ENCODE measurements around the gene CSPG4. TPM values are rescaled to one million over a fixed set of nuclear protein-coding genes. Genes with fewer than 3 reads are reported as not detected.

CSPG4 gene
- total and polyA plus RNA-seq, 9 of the 15 experiments (the other 6 are each of a cell fraction or from before 2014, with no cell fraction given), result under 0.01 to 0.07 (median 0.04) TPM; not detected in 5

DNA sequence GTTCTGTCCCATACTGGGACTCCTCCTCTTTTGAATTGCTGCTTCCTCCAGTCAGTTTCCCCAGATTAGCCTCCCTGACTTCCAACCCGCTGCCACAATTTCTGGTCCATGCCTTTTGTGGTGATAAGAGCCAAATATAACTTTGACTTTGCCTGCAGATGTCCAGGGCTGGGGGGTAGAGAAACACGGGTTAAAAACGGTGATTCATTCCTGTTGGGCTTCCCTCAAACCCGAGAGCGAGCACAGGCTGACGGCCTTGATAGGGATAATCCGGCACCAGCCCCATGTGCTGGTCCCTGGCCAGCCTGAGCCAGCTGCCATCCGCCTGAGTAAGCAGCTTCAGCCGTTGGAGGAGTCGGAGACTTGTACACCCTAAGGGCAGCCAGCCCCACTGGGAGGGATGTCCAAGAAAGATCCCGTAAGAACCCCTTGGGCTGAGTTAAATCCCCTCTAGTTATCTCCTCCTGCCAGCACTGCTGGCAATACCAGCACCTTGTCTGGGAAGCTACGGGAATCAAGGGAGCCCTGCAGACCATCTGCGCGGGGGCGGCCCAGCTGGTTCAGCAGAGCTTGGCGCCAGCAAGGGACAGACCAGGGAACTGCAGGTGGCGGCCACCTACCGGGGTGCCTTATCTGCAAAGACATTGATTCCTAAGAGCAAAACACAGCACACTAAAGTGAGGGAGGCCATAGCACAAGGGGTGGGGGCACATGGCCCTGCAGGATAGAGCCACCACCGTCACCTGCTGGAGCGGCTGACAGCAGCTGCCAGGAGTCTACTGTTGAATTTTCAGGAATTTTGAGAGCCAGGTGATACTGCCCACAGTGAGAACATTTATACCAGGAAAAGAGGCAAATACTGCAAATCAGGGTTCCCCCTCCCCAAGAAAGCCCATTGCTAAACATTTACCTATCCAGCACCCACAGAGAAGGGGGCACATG, 18.1 kb downstream of the CSPG4 start (continued):
- TF ChIP-seq, protein P1, sequence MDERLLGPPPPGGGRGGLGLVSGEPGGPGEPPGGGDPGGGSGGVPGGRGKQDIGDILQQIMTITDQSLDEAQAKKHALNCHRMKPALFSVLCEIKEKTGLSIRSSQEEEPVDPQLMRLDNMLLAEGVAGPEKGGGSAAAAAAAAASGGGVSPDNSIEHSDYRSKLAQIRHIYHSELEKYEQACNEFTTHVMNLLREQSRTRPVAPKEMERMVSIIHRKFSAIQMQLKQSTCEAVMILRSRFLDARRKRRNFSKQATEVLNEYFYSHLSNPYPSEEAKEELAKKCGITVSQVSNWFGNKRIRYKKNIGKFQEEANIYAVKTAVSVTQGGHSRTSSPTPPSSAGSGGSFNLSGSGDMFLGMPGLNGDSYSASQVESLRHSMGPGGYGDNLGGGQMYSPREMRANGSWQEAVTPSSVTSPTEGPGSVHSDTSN (CRISPR knock-in tag; IDR thresholded peaks at IDR 0.05; ENCODE audit: low read depth), result no peak
- TF ChIP-seq, protein P1 (tag; conservative IDR thresholded peaks at IDR 0.05; ENCODE audit: low read depth), result no peak
- TF ChIP-seq MTA2 (IDR thresholded peaks at IDR 0.05; ENCODE audit: low read depth) (peak; percentile 81), JUND (IDR thresholded peaks at IDR 0.05; ENCODE audit: borderline replicate concordance, low read depth, low read length) (peak; percentile 81), JUND (tag; IDR thresholded peaks at IDR 0.05; ENCODE audit: borderline replicate concordance, low read depth, low read length) (peak; percentile 63; the same call in 2 of the 3 replicates), SOX6 (IDR thresholded peaks at IDR 0.05) (peak; percentile 81), POLR3A (IDR thresholded peaks at IDR 0.05; ENCODE audit: borderline replicate concordance, extremely low read depth, insufficient read depth, insufficient read length) (no peak), HLTF (IDR thresholded peaks at IDR 0.05) (peak; percentile 52; the same call in 1 of the 2 replicates), TCF7 (IDR thresholded peaks at IDR 0.05; ENCODE audit: borderline replicate concordance) (peak; percentile 28; the same call in 1 of the 2 replicates), MXI1 (IDR thresholded peaks at IDR 0.05; ENCODE audit: low read depth, low read length) (peak; percentile 66; the same call in 1 of the 2 replicates), YY1 (IDR thresholded peaks at IDR 0.05; ENCODE audit: borderline replicate concordance in 1 of 3, control insufficient read depth in 1 of 3, extremely low read depth in 1 of 3, insufficient read depth in 3 of 3, insufficient read length in 1 of 3, insufficient replicate concordance in 2 of 3, low read depth in 1 of 3, low read length in 2 of 3) (peak in 1 of 3 experiments; percentile 59), MAFK (IDR thresholded peaks at IDR 0.05; ENCODE audit: low read length) (peak; percentile 48)
- TF ChIP-seq, protein P2, sequence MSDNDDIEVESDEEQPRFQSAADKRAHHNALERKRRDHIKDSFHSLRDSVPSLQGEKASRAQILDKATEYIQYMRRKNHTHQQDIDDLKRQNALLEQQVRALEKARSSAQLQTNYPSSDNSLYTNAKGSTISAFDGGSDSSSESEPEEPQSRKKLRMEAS (CRISPR knock-in tag; IDR thresholded peaks at IDR 0.05), result peak; percentile 97
- TF ChIP-seq, protein P3, sequence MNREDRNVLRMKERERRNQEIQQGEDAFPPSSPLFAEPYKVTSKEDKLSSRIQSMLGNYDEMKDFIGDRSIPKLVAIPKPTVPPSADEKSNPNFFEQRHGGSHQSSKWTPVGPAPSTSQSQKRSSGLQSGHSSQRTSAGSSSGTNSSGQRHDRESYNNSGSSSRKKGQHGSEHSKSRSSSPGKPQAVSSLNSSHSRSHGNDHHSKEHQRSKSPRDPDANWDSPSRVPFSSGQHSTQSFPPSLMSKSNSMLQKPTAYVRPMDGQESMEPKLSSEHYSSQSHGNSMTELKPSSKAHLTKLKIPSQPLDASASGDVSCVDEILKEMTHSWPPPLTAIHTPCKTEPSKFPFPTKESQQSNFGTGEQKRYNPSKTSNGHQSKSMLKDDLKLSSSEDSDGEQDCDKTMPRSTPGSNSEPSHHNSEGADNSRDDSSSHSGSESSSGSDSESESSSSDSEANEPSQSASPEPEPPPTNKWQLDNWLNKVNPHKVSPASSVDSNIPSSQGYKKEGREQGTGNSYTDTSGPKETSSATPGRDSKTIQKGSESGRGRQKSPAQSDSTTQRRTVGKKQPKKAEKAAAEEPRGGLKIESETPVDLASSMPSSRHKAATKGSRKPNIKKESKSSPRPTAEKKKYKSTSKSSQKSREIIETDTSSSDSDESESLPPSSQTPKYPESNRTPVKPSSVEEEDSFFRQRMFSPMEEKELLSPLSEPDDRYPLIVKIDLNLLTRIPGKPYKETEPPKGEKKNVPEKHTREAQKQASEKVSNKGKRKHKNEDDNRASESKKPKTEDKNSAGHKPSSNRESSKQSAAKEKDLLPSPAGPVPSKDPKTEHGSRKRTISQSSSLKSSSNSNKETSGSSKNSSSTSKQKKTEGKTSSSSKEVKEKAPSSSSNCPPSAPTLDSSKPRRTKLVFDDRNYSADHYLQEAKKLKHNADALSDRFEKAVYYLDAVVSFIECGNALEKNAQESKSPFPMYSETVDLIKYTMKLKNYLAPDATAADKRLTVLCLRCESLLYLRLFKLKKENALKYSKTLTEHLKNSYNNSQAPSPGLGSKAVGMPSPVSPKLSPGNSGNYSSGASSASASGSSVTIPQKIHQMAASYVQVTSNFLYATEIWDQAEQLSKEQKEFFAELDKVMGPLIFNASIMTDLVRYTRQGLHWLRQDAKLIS (CRISPR knock-in tag; IDR thresholded peaks at IDR 0.05), result 0 out of 2 replicates have a peak, but pooled peaks have one; percentile 41
- TF ChIP-seq, protein P4, sequence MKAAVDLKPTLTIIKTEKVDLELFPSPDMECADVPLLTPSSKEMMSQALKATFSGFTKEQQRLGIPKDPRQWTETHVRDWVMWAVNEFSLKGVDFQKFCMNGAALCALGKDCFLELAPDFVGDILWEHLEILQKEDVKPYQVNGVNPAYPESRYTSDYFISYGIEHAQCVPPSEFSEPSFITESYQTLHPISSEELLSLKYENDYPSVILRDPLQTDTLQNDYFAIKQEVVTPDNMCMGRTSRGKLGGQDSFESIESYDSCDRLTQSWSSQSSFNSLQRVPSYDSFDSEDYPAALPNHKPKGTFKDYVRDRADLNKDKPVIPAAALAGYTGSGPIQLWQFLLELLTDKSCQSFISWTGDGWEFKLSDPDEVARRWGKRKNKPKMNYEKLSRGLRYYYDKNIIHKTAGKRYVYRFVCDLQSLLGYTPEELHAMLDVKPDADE (conservative IDR thresholded peaks at IDR 0.05; ENCODE audit: control insufficient read depth, low read depth, low read length), result peak; percentile 90; the same call in 1 of the 2 replicates
